DND-41 (cell line): Measurements from ENCODE around the gene MIA3.
"Not testable (repeated sequence)": the region's sequence is repeated elsewhere in the genome, so short reads cannot be mapped to it uniquely, and the experiment has no call there.

Experiments used
- CTCF ChIP-seq: IDR thresholded peaks from 2 replicates; pipeline ENCODE4 v1.5.1; 2012; ENCODE audit warnings: borderline replicate concordance, low read length, moderate library complexity, mild to moderate bottlenecking; ENCODE audit not compliant: poor library complexity, severe bottlenecking; ENCODE audit errors: extremely low read depth
- EZH2 ChIP-seq: IDR thresholded peaks from 3 replicates; pipeline ENCODE4 v1.6.1; 2012; ENCODE audit warnings: borderline replicate concordance, low read depth, mild to moderate bottlenecking, moderate library complexity, low read length, inconsistent platforms; ENCODE audit not compliant: severe bottlenecking

DNA sequence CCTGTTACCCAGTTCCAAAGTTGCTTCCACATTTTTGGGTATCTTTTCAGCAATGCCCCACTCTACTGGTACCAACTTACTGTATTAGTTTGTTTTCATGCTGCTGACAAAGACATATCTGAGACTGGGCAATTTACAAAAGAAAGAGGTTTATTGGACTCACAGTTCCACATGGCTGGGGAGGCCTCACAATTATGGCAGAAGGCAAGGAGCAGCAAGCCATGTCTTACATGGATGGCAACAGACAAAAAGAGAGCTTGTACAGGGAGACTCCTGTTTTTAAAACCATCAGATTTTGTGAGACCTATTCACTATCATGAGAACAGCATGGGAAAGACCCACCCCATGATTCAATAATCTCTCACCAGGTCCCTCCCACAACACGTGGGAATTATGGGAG lies 8.8 kb upstream of the MIA3 start:
- TF ChIP-seq CTCF, EZH2: not testable (repeated sequence)
